HG02588 (cell line): ENCODE results near the gene STAG1.
"Not testable (repeated sequence)": the region's sequence is repeated elsewhere in the genome, so short reads cannot be mapped to it uniquely, and the experiment has no call there.

Experiments used
- ATAC-seq: cut with Tn5 transposase; IDR thresholded peaks from one replicate; pipeline ENCODE4 v1.9.1; 2021; ENCODE audit warnings: mild to moderate bottlenecking, moderate library complexity; ENCODE audit not compliant: unreplicated experiment

The STAG1 gene

DNA sequence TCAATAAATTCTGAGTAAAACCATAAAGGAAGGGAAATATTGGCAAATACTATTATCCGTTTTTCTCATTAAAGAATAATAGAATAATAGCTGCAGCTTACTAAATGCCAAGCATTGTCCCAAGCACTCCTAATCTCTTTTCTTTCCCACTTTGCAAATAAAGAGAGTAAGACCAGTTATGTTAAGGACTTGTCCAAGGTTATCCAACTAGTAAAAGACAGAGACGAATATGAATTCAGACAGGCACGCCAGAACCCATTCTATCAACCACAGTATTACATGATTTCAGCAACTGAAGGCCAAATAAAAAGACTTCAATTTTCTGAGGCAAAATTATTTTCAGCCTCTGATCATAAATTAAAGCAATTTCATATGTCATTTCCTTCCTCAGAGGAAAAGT is 235.5 kb downstream of the STAG1 start:
- ATAC-seq, result no peak

DNA sequence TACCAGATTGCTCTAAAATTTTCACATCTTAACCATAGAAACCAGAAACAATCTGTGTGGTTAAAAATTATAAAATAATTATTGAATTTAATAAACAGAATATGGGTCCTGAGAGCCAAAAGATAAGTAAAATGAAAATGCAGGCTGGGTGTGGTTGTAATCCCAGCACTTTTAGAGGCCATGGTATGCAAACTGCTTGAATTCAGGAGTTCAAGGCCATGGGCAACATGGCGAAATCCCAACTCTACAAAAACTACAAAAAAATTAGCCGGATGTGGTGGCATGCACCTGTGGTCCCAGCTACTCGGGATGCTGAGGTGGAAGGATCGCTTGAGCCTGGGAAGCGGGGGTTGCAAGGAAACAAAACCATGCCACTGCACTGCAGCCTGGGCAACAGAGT is 236.1 kb downstream of the STAG1 start:
- ATAC-seq, result no peak

DNA sequence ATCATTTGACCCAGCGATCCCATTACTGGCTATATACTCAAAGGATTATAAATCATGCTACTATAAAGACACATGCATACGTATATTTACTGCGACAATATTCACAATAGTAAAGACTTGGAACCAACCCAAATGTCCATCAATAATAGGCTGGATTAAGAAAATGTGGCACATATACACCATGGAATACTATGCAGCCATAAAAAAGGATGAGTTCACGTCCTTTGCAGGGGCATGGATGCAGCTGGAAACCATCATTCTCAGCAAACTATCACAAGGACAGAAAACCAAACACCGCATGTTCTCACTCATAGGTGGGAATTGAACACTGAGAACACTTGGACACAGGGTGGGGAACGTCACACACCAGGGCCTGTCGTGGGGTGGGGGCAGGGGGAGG is 237.6 kb downstream of the STAG1 start:
- ATAC-seq, result not testable (repeated sequence)

DNA sequence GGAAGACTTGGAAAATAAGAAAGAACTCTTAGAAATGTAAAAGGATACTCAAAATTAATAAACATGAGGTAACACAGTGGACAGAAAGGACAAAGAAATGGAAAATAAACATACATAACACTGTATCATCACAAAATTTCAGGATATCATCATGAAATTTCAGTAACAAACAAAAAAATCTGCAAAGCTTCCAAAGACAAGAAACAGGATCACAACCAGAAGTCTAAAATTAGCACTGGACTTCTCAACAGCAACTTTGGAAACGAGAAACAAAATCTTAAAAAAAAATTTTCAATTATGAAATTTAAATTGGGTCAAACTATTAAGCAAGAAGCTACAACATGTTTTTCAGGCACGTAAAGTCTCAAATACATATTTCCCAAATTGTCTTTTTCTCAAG is 238.8 kb downstream of the STAG1 start:
- no peak for ATAC-seq

DNA sequence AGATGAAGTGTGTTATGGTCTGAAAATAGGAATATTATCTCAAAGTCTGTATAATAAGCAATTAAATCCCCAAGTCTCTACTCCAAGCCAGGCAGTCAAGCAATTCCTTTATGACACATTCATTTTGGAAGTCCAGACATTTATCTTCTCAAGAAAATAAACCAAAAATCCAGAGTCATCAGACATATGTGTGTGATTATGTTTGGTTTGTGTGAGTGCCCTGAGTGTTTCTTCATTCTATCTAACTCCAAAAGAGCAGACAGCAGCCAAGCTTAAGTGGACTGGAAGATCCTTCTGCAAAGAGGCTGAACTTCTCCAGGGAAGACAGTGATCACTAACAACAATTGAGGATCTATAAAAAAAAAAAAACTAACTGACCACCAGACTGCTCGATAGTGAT is 239.8 kb downstream of the STAG1 start:
- ATAC-seq, result no peak

DNA sequence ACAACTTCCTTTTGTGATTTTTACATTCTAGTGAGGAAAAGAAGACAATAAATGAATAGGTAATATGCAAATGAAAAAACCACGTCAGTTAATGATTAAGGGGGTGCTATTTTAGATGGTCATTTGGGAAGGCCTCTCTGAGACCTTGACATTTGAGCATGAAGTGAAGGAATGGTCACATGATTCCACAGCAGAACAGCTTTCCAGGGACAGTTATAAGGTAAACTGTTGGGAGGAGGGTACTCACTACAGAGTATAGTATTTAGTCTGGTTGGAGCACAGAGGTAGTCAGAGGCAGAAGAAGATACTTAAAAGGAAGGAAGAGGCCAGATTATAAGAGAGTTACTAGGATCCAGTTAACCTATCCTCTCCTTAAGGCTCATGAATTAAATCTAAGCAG is 246.5 kb downstream of the STAG1 start:
- no peak for ATAC-seq

DNA sequence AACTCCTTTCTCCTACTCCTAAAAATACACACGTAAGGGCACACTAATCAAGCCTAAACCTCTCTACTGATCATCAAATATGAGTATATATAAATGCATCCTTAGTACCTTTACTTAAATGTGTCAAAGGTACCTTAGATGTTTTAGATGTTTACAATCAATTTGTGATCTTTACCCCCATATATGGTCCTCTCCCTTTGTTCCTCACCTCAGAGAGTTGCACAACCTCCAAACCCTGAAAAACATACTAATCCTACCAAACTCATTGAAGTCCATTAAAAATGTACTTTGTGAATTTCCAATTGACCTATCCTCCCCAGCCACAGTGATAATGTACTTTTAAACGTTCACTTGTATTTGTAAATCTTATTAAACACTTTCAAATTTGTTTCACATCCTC is 249.1 kb downstream of the STAG1 start:
- ATAC-seq, result no peak

DNA sequence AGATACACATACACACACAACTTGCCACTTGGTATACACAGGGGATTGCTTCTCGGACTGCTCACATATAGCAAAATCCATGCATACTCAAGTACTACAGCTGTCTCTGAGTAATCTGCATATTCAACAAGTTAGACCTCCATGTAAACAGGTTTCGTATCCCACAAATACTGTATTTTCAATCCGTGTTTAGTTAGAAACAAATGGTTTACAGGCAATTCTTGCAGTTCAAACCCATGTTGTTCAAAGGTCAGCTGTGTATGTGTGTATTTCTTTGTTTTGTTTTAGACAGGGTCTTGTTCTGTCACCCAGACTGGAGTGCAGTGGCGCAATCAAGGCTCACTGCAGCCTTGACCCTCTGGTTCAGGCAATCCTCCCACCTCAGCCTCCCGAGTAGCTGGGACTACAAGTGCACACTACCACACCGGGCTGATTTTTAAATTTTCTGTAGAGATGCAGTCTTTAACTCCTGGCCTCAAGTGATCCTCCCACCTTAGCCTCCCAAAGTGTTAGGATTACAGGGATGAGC is 253.2 kb downstream of the STAG1 start:
- no peak for ATAC-seq

DNA sequence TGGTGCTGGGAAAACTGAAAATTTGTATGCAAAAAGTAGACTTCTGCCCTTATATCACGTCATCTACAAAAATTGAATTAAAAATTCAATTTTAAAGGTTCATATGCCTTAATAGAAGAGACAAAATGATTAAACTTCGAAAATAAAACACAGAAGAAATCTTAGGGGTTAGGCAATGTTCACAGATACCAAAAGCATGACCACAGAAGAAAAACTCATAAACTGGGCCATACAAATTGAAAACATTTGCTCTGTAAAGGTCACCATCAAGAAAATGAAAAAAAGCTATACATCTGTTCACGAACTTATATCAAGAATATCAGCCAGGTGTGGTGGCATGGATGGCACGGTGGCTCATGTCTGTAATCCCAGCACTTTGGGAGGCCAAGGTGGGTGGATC is 257.0 kb downstream of the STAG1 start:
- ATAC-seq, result no peak

DNA sequence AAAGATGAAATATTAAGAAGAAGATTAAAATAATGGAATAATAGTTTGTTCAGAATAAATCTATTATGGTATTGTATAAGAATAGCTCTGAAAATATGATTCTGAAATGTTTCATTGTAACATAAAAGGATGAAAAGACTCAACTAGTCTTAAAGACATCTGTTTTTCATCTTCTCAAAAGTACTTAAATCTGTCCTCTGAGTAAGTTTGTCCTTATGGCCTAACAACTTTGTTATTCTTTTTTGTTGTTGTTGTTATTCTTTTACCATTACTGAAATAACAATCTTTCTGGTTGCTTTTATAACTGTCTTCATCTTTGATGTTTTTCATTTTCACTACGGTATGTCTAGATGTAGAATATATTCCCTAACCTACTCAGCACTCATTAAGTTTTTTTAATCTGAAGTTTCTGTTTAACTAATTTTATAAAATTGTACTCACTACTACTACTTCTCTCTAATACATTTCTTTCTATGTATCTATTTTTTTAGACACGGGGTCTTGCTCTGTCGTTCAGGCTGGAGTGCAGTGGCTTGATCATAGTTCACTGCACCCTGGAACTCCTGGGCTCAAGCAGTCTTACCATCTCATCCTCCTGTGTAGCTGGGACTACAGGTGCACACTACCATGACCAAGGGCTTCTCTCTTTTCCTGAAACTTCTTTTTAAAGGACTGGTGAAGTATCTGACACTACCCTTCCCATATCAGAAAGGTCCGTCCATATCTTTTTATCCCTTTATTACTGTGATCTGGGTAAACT is 261.4 kb downstream of the STAG1 start:
- no peak for ATAC-seq

DNA sequence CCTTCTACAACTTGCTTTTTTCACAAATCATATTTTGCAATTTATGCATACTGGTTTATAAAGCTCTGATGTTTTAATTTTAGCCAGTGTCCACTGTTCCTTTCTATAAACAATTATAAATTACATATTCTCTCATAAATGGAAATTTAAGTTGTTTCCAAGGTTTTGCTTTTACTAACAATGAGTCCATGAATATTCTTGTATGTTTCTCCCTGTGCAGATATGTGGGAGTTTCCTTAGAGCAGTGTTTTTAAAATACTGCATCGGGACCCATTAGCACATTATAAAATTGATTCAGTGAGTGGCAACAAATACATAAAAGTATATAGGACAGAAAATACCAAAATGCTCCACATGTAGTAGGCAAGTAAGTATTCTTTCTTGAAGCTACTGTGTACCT is 266.4 kb downstream of the STAG1 start:
- no peak for ATAC-seq

DNA sequence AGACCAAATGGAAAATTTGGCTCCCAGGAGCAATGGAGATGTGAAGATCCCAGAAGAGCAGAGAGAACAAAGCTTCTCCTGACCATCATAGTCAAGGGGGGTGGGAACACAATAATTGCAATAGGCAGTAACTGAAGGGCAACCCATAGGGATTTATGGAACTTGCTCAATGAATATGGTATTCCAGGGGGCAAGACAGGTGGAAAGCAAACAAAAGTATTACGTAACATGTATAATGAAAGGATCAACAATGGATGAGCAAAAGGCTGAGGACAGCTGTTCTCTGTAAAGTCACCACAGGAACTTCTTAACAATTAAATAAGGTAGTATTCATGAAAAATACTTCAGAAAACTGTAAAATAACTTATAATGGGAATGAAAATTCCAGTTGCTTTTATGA is 275.9 kb downstream of the STAG1 start:
- ATAC-seq, result no peak

DNA sequence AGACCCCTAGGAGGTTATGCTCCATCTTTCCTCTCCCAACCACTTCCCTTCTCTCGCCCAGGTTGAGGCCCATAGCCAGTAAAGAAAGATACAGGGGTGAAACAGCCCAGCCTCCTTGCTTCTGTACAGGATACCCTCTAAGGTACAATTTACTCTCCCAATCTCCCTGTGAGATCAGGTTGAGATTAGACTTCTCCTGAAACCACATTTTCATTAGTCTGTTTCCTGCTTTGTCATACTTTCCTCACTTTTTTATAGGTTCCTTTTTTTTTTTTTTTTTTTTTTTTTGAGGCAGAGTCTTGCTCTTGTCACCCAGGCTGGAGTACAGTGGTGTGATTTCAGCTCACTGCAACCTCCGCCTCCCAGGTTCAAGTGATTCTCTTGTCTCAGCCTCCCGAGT is 277.3 kb downstream of the STAG1 start:
- ATAC-seq, result not testable (repeated sequence)

DNA sequence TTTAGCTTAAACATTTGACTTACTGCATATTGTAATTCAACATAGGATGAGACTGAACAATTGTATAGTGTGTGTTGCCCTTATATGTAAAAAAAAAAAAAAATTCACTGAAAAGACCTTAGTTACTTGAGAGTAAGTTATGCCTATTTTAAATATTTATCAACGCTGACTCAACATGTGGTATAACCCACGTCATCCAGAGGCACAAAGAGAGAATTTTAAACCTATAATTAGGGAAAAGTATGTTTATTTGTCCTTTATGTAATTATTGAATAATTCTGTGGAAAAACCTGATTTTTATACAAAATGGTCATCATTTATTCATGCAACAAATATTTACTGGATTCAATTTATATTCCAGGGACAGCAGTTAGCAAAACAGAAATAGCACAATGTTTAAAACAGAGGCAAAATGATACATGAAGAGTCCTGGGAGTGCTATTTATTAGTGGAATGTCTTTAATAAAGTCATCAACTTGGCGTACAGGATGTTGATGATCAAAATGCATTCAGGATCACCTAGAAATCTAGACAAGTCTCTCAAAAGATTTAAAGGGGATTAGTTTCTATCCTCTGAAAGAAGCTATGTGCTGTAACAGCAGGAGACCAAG is 278.4 kb downstream of the STAG1 start:
- ATAC-seq, result no peak

DNA sequence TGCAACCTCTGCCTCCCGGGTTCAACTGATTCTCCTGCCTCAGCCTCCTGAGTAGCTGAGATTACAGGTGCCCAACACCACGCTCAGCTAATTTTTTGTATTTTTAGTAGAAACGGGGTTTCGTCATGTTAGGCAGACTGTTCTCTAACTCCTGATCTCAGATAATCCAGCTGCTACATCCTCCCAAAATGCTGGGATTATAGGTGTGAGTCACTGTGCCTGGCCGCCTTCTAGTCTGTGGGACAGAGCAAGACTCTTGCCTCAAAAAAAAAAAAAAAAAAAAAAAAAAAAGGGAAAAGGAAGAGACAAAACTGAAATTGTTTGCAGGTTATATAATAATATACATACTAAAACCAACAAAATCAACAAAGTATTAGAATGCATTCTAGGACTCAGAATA is 286.9 kb downstream of the STAG1 start:
- no peak for ATAC-seq

DNA sequence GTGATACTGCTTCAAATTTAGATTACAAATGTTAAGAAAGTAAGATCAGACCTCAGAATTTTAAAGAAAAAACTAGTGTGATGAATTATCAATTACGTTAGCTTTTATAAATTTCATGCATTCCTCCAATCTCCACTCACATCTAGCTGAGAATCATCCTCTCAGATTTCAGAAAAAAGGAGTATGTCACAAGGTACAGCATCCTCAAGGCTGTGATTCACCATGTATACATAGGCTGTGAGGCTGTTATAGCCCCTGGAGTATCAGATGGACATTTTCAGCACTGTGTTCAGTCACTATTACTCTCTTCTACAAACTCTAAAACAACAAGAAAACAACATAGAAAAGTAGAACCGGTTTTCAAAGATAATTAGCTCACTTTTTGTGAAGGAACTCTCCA is 287.7 kb downstream of the STAG1 start:
- ATAC-seq, result no peak

DNA sequence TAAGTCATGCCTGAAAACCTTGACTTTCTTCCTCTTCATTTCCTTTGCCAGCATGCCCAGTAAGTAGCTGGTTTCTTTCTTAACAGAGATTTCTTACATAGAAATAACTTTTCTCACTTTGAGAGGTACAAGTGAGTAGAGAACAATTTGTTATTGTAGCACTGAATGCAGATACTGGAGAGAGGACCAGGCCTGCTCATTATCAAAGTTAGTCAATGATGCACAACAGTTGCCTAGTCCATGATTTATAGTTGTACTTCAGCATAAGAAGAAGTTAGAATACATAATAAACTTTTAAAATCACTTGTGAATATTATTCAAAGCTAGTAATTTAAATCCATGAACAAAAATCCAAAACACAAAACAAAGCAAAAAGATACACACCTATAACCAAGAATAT is 289.0 kb downstream of the STAG1 start:
- ATAC-seq, result no peak

DNA sequence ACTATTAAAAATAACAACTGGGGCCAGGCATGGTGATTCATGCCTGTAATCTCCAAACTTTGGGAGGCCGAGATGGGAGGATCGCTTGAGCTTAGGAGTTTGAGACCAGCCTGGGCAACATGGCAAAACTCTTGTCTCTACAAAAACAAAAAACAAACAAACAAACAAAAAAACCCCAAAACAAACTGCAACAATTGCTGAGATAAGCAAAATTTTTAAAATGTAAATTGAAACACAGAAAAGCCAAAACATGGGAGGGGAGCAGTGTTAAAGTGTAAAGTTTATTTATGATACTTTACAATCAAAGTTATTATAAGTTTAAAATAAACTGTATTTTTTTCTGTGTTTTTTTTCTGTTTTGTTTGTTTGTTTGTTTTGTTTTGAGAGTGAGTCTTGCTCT is 294.4 kb downstream of the STAG1 start:
- ATAC-seq, result no peak

DNA sequence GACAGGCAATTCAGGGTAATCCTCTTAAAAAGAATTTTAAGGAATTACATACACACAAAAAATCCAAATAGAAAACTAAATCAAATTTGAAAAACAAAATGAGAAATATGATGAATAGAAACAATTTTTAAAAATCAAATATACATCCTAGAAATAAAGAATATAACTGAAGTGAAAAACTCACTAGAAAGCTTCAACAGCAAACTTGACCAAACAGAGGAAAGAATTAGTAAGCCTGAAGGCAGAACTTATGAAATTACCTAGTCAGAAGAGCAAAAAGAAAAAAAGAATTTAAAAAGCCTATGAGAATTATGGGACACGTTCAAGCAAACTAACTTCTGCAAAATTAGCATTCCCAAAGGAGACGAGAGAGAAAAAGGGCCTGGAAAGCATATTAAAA is 296.0 kb downstream of the STAG1 start:
- no peak for ATAC-seq

DNA sequence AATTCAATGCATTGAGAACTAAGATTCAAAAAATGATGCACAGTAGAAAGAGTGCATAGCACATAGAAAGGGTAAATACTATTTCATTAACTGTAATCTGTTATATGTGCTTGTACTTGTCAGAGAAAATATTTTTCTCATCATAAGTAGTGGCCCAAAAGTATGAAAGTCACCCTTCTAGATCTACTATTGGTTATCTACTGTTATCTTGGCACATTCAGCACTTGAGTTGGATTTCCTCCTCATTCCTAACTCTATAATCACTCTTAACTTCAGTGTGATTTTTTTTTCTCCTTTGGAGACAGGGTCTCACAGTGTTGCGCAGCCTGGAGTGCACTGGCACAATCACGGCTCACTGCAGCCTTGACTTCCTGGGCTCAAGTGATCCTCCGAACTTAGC is 307.6 kb downstream of the STAG1 start:
- no peak for ATAC-seq

DNA sequence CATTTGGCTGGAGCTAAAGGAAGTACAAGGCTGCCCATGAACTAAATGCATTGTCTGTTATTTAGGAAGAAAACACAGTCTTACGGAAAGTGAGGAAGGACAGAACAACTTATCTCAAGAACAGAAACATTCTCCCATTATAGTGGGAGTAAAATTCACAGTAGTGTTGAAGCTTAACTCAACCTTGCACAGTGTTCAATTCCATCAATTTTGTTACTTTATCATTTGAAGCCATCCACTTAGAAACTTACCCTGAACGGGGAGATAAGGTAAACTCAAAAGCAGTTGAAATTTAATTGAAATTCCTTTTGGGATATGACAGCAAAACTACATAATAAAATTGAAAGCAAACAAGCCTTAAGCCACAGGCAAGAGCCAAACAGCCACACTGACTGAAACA is 315.1 kb downstream of the STAG1 start:
- no peak for ATAC-seq

DNA sequence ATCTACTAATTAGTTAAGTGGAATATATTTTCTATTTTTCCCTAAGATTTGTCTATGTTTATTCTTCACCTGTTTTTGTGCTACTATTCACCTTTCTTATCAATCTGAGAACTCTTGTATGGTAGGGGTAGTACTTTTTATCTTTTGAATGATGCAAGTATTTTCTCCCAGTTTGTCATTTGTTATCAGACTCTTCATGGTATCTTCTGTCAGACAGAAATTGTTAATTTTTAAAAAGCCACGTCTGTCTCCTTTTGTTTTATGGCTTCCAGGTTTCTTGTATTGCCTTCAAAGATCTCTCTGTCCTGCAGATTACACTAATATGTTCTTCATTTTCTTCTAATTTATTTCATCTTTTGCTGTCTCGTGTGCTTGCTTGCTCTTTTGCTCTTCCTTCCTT is 317.7 kb downstream of the STAG1 start:
- no peak for ATAC-seq

DNA sequence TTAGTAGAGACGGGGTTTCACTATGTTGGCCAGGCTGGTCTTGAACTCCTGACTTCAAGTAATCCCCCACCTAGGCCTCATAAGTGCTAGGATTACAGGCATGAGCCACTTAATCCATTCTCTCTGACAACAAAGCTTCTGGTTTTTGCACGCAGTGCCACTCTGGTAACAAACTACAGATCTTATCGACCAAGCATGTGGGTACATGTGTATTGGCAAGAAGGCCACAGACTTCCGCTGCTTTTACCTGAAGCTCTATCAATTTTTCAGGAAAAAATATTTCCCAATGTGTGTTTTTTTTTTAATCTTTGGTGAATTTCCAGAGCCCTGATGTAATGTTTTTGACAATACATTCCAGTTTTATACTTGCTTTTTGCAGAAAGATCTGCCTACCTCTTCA is 319.5 kb downstream of the STAG1 start:
- ATAC-seq, result no peak
